Measurements from ENCODE around the gene SLC37A2.

SLC37A2 gene

DNA sequence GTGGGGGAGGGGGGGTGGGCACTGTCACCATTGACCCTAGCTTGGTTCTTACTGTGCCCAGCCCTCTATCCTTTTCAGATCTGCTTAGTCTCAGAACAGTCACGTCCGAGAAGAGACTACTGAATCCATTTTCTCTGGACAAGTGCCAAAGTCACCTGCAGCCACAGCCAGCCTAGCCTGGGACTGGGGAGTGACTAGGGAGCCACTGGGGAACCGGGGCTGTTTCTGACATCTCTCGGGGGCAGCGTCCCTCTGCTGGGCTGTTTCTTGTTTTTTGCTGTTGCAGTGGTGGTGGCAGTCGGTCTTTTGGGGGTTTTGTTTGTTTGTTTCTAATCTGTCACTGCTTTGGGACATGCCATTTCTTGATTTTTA is 8.7 kb downstream of the SLC37A2 start:
- FAIRE-seq = no peak

DNA sequence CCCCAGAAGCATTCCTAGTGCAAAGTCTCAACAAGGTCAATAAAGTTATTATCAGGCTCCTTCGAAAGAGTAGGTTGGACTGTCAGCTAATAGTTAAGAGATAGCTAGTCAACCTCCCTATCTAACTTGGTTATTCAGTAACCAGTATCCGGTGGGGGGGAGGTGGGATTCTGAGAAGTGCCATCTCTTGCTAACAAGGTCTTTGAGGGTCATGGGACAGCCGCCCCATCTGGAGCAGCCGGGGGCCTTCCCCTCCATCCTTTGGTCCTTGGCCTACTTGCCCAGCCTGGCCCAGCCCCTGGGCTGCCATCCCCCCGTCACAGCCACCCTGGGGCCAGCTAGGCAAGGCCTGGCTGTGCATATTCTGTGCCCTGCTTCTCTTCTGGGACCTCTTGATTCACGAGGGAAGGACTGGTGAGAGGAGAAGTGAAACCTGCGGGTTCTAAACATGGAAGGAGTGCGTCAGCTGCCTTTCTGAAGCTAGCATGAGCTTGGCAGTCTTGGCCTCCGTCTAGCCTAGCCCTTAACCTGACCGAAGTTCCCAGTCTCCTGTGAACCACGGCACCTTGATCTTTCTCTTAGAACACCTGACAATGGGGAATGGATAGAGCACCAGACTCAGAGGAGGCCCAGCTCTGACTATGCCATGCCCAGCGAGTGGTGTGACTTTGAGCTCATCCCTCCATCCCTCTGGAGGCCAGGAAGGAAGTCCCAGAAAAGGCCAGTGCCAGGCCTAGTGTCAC is 9.3 kb downstream of the SLC37A2 start:
- no peak for FAIRE-seq

DNA sequence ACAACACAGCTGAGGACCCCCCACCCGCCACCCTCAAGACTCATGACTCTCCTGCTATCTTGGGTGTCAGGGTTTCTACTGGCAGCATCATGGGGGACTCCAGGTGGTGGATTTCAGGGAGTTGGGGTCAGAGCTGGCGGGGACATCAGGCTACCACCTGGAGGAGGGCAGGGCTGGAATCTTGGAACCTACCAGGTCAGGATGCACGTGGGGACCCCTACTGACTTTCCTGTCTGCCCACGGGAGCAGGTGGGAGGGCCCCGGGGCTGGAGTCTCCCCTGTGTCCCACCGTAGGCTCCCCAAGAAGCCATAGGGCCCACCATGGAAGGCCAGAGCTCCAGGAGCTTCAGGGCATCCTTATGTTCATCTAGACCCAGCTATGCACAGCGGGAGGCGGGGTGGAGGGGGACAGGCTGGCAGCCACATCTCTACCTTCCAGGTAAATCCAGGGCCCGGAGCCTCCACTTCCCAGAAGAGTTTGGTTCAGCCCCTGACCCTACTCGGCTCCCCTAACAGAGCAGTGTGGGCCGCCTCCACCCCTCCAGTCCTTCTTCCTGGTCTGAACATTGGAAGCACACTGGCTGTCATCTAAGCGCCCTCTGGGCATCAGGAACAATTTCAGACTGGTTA is 10.0 kb downstream of the SLC37A2 start:
- no peak for FAIRE-seq

DNA sequence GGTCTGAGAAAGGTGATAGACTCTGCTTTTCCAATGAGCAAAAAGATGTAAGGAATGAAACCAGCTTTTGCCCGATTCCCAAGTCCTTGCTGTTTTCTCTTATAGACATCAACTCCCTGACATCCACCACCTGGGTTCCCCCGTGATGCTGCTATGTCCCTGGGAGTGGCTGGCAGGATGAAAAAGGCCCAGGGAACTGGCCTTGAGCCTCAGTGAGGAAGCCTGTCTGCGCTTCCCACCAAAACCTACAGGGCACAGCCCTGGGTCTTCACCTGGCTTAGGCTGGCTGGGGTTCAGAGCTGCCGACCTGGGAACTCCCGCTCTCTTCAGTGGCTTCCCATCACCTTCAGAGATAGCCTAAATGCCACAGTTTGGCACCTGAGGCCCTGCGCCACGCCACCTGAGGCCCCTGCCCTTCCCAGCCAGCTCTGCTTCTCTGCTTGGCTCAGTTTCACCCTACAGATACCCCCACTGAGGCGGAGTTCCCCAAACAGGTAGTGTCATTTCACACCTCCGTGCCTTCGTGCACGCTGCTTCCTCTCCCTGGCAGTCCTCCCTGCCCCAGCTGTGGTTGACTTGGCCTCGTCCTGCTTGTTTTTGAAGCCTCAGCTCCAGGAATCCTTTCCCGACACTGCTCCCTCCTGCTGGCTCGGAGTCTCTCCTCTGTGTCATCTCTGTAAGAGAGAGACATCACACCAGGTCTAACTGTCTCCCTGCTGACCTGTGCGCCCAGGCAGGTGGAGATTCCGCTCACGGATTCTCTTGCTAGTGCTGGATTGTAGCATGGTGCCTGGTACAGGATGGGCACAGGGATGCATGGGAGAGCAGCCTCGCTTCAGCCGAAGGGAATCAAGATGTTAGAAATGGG is 10.7 kb downstream of the SLC37A2 start:
- FAIRE-seq = no peak

DNA sequence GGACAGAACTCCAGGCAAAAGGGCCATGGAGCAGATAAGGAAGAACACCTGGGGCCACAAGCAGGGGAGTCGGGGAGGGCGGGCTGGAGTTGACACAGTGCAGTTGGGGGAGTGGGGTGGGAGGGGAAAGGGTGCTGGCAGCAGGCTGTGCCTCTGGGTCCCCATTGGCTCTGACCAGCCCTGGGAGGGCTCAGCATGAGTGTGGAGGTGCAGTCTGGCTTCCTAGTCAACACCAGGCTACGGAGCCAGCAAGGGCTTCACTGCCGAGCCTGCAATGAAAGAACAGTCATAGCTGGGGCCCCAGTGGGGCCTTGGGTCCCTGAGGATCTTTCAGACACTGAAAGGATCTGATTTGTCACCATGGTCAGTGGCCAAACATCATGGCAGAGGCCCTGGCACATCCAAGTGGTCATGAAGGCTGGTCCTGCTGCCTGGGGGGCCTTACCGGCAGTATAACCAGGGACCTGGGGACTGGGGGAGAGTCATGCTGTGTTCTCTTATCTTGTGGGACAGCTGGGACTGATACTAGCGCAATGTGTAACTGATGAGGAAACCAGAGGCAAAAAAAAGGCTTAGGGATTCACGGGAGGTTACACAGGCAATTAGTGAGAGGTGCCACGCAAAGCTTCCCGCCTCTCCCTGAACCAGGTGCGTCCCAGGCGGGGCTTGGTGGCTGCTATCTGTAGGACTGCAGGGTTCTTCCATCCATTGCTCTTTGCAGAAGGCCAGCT is 11.6 kb downstream of the SLC37A2 start:
- no peak for FAIRE-seq

DNA sequence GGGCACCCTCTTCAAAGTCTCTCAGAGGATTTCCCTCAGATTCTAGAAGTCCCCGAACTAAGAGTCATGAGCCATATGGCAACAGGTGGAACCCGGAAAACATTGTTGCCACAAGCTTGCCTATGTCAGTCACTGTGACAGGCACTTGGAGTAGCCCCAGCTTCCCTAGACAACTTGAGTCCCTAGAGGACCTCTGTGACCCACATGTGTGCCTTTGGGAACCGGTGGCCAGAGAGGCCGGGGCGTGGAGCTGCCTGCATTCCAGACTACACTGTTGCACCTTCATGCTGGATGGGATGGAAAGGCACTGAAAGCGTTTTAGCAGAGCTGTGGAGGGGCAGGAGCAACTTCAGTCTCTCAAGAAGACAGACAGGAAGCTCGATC is 12.1 kb downstream of the SLC37A2 start:
- no peak for FAIRE-seq

DNA sequence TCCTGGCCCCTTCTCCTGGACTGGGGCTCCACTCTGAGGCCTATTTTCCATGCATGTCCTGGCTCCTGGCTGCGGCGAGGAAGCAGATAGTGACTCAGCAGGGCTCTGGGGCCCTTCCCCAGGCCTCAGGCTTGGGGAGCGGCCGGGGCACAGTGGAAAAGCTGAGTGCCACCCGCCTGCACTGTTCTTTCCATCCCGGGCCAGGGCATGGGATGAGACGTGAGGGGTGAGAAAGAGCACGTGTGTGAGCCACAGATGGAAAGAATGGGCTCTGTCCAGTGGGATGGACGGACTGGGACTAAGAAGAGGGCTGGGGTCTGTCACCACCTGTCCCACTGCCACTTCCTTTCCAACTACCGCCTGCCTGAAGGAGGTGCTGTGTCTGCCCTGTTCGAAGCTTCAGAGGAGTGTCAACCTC is 12.8 kb downstream of the SLC37A2 start:
- no peak for FAIRE-seq

DNA sequence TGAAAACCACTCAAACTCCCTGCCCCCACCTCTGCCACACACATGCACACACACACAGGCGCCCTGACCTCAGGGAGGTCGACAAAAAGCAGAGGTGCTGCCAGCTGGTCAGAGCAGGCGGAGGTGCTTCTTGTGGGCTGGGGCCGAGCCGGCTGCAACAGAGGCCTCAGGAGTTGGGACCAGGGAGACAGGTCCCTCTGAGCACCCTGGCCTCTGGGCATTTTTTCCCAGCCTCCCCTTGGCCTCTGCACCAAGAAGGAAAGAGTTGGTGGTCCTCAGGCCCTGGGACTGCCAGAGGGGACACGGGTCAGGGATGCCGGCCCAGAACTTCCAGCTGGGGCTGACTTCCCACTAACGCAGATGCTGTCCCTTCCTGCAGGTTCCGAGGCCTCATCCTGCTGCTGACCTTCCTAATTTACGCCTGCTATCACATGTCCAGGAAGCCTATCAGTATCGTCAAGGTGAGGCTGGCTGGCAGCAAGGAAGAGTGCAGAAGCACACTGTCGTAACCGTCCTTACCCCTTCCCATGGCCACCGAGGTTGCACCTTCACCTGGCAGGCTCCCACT is 13.4 kb downstream of the SLC37A2 start:
- FAIRE-seq = no peak

DNA sequence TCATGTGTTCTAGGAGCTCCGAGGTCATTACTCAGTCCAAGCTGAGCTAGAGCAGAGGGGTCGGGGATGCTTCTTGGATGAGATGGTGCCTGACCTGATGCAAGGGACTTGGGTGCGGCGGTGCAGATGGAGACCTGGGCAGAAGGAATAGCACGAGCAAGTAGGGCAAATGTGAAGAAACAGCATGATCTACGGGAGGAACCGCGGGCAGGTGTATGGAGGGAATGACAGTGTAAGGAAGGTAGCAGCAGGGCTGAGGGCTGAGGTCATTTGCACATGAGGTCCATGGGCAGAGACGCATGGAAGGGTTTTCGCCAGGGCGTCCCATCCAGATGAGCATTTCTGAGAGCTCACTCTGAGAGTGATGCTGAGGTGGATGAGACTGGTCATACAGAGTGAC is 14.9 kb downstream of the SLC37A2 start:
- no peak for FAIRE-seq

DNA sequence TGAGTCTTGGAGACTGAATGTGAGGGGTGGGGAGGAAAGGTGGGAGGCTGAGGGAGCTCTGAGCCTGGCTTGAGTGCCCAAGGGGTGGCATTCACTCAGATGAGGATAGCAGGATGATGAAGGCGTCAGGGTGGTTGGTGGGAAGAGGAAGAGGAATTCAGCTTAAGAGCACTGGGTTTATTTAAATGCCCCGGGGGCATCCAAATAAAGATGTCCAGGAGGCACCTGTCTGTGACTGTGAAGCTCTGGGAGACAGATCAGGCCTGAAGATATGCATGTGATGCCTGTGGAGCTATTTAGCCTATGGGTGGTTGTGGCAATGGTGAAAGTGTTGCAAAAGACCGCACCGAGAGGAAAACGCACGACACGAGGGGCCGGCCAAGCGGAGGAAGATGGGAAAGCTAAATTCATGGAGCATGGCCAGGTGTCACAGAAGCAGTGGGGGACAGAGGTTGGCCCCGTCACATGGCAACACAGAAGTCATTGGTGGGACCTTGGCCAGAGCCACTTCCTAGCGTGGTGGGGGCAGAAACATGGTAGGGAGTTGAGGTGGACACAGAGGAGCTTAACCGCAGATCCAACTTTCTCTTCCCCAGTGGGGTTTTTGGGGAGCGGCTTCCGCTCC is 15.5 kb downstream of the SLC37A2 start:
- no peak for FAIRE-seq

DNA sequence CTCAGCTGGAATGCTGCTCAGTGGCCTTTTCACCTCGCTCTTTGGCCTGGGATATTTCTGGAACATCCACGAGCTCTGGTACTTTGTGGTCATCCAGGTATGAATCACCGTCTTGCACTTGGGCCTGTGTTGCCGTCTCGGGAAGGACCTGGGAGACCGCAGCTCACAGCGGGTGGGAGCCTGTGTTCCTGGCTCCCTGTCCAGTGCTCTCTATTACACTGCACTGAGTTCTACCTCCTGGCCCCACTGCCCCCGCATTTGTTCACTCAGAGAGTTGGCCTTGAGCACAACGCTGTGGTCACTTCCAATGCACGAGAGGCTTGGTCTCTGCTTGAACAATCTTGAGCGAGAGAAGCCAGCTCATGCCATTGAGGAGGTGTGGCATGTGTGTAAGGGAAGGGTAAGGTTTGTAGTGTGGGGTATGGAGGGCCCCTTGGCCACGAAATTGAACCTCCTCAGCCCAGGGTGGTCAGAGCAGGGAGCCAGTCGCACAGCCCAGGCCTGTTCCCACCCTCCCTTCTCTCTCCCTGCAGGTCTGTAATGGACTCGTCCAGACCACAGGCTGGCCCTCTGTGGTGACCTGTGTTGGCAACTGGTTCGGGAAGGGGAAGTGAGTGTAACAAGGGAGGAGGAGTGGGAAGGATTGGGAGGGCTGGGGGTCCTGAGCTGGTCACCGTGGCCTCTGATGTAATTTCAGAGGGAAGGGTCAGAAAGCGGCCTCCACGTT is 16.2 kb downstream of the SLC37A2 start:
- FAIRE-seq = no peak

DNA sequence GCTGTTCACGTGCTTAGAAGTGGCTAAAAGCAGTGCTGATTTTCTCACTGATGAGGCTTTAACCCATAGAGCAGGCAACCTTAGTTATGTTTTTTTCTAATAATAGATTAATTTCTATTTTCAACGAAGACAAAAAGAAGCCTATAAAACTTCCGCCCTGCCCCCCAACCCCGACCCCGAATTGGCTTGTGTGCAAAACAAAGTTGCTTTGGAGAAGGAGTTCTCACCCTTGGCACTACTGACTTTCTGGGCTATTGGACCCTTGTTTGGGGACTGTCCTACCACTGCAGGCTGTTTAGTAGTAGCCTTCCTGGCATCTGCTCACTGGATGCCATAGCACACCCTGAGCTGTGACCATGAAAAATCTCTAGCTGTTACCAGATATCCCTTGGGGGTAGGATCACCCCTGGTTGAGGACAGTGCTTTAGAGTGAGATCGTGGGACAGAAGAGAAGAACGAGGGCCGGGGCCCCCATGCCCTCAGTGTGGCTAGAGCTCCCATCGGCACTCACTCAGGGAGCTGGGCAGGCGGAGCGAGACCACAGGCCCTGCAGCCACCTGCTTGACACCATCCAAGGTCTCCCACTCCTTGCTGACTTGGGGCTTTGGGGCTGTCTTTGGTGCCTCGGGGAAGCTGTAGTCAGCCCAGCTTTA is 16.9 kb downstream of the SLC37A2 start:
- no peak for FAIRE-seq

DNA sequence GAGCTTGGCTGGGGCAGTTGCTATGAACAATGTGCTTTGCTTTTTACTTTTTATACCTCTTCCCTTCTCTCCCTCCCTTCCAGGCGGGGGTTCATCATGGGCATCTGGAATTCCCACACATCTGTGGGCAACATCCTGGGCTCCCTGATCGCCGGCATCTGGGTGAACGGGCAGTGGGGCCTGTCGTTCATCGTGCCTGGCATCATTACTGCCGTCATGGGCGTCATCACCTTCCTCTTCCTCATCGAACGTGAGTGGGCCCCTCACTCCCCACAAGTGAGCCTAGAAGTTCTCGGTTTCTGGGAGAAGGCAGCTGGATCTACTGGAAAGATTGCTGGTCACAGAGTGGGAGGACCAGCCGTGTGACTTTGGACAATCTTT is 17.4 kb downstream of the SLC37A2 start:
- FAIRE-seq = no peak

DNA sequence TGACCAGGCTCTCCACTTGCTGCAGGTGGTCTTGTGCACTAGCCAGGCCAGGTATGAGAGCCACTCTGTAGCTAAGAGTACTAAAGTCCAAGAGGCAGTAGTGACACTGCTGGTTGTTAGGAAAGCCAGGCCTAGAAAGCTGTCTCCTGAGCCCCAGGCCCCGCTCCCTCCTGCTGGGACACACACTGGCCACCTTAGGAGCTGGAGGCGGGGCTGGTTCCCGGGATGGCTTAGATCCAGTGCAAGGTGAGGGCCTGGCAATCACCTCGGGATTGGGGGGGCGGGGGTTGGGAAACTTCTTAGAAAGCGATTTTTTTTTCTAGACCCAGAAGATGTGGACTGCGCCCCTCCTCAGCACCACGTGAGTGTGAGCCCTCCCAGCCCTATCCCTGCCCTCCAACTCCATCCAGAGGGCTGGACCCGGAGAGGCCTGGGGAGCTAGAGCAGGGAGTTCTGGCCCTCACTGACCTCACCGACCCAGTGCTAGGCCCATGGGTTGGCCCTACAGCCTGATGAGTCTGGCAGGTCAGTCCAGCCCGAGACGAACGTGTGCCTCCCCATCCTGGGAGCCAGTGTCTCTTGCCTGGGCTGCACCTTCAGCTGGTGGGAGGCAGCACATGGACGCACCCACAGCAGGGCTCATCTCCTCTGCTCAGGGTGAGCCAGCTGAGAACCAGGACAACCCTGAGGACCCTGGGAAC is 18.1 kb downstream of the SLC37A2 start:
- no peak for FAIRE-seq

DNA sequence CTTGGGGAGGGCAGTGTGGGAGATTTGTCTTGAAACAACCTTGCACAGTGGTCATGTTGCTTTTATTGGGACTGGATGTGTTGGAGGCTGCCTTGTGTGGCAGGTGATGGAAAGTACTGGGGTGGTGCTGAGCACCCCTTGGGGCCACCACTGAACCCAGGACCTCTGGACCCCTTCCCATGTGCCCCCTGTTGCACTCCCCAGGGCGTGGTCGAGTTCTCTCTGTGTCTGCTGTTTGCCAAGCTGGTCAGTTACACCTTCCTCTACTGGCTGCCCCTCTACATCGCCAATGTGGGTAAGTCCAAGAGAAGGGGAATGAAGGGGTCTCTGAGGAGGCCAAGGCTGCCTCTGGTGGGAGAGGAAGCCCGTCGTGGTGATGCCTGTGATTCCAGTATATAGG is 18.9 kb downstream of the SLC37A2 start:
- FAIRE-seq = no peak

DNA sequence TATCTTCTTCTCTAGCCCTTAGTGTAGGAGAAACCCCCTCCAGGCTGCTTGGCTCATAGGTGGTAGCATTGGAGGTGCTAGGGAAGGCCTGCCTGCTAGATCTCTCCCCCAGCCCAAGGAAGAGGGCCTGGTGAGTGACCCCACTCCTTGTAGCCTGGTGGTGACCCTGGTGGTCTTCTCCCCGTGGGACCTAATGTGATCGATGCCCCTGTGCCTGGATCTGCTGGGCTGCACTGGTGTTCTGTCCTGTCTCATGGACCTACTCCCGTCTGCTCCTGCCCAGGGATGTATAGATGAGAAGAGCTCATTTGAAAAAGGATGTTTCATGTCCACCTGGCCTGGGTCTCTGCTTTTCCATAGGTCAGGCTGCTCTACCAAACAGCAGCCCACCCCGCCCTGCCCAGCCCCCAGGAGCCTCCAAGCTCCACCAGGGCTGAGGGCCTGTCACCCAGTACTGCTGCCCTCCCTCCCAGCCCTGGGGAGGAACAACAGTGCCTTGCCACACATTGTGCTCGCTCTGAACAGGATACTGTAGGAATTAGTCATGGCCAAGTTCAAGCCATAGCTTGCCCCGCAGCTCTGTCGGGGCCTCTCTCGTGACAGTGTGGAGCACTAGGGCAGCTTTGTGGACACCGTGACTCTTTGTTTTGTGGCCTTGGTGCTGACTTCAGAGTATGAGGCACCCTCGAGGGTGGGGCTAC is 19.7 kb downstream of the SLC37A2 start:
- FAIRE-seq = no peak

DNA sequence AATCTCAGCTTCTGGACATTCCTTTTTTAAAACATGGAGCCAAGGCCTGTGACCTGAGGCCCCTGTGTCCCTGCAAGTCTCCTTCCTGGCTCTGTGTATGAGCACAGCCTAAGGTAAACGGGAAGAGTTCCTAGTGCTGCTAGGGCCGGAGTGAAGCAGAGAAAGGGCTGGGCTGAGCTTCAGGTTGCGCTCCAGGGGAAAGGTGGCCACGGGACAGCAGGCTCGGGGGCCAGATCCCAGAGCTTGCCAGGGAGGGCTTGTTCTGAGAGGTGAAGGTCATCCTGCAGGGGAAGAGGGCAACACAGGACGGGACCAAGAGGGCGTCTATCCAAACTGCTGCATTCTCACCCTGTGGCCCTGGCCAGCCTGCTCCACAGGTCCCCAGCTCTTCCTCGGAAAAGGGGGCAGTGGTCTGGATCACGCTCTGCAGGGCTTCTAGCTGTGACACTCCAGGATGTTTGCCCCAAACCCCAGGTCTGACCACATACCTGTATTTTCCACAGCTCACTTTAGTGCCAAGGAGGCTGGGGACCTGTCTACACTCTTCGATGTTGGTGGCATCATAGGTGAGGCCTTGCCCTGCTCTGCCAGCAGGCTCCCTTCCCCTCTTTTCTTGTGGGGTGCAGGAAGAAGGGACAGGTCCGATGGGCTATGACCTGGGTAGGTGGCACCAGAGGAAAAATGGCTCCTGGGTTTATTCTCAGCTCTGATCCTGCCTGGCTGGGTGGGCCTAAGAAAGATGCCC is 20.4 kb downstream of the SLC37A2 start:
- no peak for FAIRE-seq

DNA sequence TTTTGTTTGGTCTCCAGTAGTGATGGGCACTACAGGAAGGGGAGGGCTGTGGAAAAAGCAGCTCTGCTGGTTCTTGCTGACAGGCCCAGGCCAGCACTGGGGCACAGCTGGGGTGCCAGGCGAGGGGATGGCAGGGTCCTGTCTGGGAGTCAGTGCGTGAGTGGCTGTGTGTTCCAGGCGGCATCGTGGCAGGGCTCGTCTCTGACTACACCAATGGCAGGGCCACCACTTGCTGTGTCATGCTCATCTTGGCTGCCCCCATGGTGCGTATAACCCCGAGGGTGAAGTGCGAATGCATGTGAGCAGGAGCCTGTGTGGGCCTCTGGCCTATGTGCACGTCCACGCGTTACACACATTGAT is 20.9 kb downstream of the SLC37A2 start:
- FAIRE-seq = no peak

DNA sequence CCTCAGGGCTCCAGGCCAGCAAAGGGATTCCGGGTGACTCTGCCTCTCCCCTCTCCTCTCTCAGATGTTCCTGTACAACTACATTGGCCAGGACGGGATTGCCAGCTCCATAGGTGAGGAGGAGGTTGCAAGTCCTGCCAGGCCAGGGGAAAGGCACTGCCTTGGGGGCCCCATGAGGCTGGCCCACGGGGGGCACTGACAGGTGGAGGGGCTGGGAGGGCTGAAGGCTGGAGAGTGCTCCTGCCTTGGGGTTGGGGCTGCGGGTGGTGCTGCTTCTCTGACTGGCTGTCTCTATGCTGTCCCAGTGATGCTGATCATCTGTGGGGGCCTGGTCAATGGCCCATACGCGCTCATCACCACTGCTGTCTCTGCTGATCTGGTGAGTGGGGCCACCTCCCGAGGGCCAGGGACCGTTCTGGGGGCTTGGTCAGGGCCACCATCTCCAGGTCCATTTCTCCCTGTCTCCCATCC is 21.7 kb downstream of the SLC37A2 start:
- FAIRE-seq = no peak

Data from TTC549 (cell line).